Heart left ventricle (tissue), 16 donors: ENCODE measurements around the gene ZFAND2B. TPM values are rescaled to one million over a fixed set of nuclear protein-coding genes. Genes with fewer than 3 reads are reported as not detected.

Experiments used
- ATAC-seq, 4 donors: fragments of 200-7000 bp; cut with Tn5 transposase; one replicate each; pipeline ENCODE4 v1.9.1; 2020 to 2022; ENCODE audit warnings: moderate library complexity in 4 of 4, mild to moderate bottlenecking in 3 of 4, moderate number of reproducible peaks in 1 of 4
- DNase-seq, 5 donors: peaks; one replicate each; pipeline ENCODE4 v3.0.0-alpha.2; 2020
- H3K27ac ChIP-seq, 12 donors: fragments of 200-600 bp; sonication (generic) in 4 of 12; one replicate each; pipeline versions ENCODE4 v1.5.0 to v1.8.0; 2016 to 2022; ENCODE audit warnings: mild to moderate bottlenecking in 2 of 12
- H3K27me3 ChIP-seq, 9 donors: fragments of 200-600 bp; sonication (generic) in 2 of 9; one replicate each; pipeline versions ENCODE4 v1.5.1 to v1.8.0; 2016 to 2022; ENCODE audit warnings: mild to moderate bottlenecking in 3 of 9
- H3K36me3 ChIP-seq, 9 donors: fragments of 200-600 bp; sonication (generic) in 2 of 9; one replicate each; pipeline versions ENCODE4 v1.5.0 to v1.8.0; 2018 to 2022; ENCODE audit warnings: mild to moderate bottlenecking in 2 of 9
- H3K4me1 ChIP-seq, 12 donors: fragments of 200-600 bp; sonication (generic) in 4 of 12; one replicate each; pipeline versions ENCODE4 v1.5.0 to v1.8.0; 2016 to 2022; ENCODE audit warnings: mild to moderate bottlenecking in 3 of 12
- H3K4me3 ChIP-seq, 12 donors: fragments of 200-600 bp; sonication (generic) in 4 of 12; one replicate each; pipeline versions ENCODE4 v1.5.0 to v1.8.0; 2017 to 2022; ENCODE audit warnings: mild to moderate bottlenecking in 9 of 12, moderate library complexity in 4 of 12
- H3K9me3 ChIP-seq, 12 donors: fragments of 200-600 bp; sonication (generic) in 4 of 12; one replicate each; pipeline versions ENCODE4 v1.5.0 to v1.8.0; 2016 to 2022; ENCODE audit warnings: mild to moderate bottlenecking in 1 of 12
- POLR2A ChIP-seq, 2 donors: fragments of 450-650 bp; IDR thresholded peaks; one replicate each; pipeline ENCODE4 v1.6.1; 2017; ENCODE audit warnings: antibody characterized with exemption in 2 of 2, mild to moderate bottlenecking in 2 of 2, moderate library complexity in 2 of 2
- WGBS, 4 donors: extraction: QIAGEN DNeasy Blood & Tissue Kit in 2 of 4; methylation state at CpG; one replicate each; pipeline versions ENCODE4 v1.1.5 to v1.1.7; 2013 to 2018; 5-methylcytosine and 5-hydroxymethylcytosine counted together
- intact Hi-C, 10 donors: fragments of 100-400 bp; cut with DNase I; formaldehyde crosslinking; loops; one replicate each; pipeline versions ENCODE4 v1.11.1 to v1.14.2; 2022
- polyA plus RNA-seq, 2 donors: library from polyadenylated mRNA; stranded (reverse); fragments of 200-250 nt; gene quantifications; one replicate each; pipeline ENCODE4 v1.2.3, GENCODE V29; 2013
- total RNA-seq, 9 donors: library from RNA; depleted of rRNA in 2 of 9; stranded (reverse); fragments of >200 nt in 2 of 9; fragmentation: NEBNext Ultra II Directional in 3 of 9; extraction: Animal tissue kit (Norgen Biotek cat#: 25700) in 3 of 9; gene quantifications; one replicate each; pipeline versions ENCODE4 v1.1.0 to v1.2.4, GENCODE V29; 2016 to 2023
- TF ChIP-seq, protein P1 (sequence below), 12 donors: fragments of 200-600 bp; sonication (generic) in 4 of 12; IDR thresholded peaks; one replicate each; pipeline versions ENCODE4 v1.5.0 to v1.8.0; 2018 to 2022; ENCODE audit warnings: antibody characterized with exemption in 12 of 12, mild to moderate bottlenecking in 5 of 12
- donor health status: ischemic (EF 13 %, LVEDD 7.1; RV severe dilation, severe dysfunction).
- donor health status: healthy with polysubstance abuse.
- donor health status: DM: no; HTN: yes; CAD: no.
- donor health status: DM: no; HTN: no; CAD: no.
- donor health status: ischemic (EF 25% LVEDD 6.9; RV normal size, moderate dysfunction).
- donor health status: ischemic (EF 25% LVEDD 5.7; RV mildly dilated, moderate dysfunction).
- donor health status: healthy.
- donor health status: DM: yes; HTN: yes; CAD: no.
- donor health status: ischemic (EF 35%, LVEDD 5.7; RV mildly dilated, moderate dysfunction).
- donor health status: nonischemic (EF 11% LVEDD 7.7; RV severe dilation, severe dysfunction).
- donor health status: DM: yes; HTN: yes; CAD: no.
- donor health status: PGD.
- donor health status: ischemic (EF 29% LVEDD 5.4; RV normal size, mild dysfunction).
- donor health status: nonischemic (EF 23%, LVEDD 6.1; RV moderate dilation, normal function).

Gene ZFAND2B
- total and polyA plus RNA-seq, 11 donors, result 13.9 to 35.7 (median 23.5) TPM

DNA sequence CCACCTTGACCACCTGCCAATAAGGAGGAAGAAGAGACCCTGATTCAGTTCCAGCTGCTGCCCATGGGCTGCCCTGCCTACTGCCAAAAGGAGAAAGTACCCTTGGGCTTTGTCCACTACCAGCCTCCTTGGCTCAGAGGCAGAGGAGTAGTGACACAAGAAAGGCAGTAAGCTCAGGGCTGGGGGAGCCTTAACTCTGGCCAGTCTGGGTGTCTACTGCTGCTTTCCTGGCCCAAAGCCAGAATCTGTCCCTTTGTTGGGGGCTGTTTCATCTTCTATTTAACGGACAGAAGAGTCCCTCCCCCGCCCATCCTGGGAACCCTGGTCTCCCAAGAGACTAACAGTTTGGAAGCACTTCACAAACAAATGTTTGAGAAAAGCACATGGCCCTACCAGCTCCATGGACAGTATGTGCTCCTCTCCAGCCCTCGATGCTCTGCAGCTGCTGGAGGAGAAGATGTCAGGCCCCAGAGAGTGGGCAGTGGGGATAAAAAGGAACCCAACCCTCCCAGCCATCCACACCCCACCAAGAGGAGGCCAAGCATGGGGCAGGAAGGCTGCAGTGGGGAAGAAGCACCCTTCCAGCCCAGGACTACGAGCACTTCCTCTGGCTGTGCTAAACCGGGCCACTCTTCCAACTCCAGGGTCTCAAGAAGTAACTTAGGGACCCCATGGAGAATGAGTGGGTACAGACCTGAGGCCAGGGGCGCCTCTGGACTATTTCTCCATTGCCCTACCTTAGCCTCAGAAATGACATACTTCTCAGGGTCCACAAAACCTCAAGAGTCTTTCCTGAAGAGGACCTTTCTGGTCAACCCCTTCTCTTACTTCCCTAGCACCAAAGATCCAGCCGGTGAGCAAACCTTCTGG, 21.7 kb downstream of the ZFAND2B start:
- peak overlapping the region; percentile 80 to 92 (median 88) for H3K4me3 ChIP-seq
- DNase-seq (no peak), ATAC-seq (no peak)
- peak overlapping the region in 11 of 12 donors; percentile 95 to 99 (median 97) for H3K27ac ChIP-seq
- peaks cover 2 to 63% (median 54%) of the 10 kb centered on the region in 9 donors for H3K36me3 ChIP-seq
- intact Hi-C loops, result loop anchor here in 4 of 10 donors (2.0 to 10.0 kb wide), 4 partner anchors 51 to 69 kb away; partner anchors contain the start of genes CNPPD1 (in 2 of the 4), RETREG2 (in 1 of the 4) and SLC23A3 (in 1 of the 4)
- 14 to 46% (median 38%) methylated on average over 3 to 7 of the region's 7 CpGs for WGBS, 4 donors
- H3K4me1 ChIP-seq, result peaks cover 3 to 51% (median 26%) of the 10 kb centered on the region in 12 donors
- TF ChIP-seq POLR2A (IDR thresholded peaks at IDR 0.05), result no peak
- TF ChIP-seq, protein P1, sequence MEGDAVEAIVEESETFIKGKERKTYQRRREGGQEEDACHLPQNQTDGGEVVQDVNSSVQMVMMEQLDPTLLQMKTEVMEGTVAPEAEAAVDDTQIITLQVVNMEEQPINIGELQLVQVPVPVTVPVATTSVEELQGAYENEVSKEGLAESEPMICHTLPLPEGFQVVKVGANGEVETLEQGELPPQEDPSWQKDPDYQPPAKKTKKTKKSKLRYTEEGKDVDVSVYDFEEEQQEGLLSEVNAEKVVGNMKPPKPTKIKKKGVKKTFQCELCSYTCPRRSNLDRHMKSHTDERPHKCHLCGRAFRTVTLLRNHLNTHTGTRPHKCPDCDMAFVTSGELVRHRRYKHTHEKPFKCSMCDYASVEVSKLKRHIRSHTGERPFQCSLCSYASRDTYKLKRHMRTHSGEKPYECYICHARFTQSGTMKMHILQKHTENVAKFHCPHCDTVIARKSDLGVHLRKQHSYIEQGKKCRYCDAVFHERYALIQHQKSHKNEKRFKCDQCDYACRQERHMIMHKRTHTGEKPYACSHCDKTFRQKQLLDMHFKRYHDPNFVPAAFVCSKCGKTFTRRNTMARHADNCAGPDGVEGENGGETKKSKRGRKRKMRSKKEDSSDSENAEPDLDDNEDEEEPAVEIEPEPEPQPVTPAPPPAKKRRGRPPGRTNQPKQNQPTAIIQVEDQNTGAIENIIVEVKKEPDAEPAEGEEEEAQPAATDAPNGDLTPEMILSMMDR (IDR thresholded peaks at IDR 0.05), result no peak
- no peaks in the 10 kb centered on the region for H3K27me3 ChIP-seq
- H3K9me3 ChIP-seq, result no peaks in the 10 kb centered on the region

DNA sequence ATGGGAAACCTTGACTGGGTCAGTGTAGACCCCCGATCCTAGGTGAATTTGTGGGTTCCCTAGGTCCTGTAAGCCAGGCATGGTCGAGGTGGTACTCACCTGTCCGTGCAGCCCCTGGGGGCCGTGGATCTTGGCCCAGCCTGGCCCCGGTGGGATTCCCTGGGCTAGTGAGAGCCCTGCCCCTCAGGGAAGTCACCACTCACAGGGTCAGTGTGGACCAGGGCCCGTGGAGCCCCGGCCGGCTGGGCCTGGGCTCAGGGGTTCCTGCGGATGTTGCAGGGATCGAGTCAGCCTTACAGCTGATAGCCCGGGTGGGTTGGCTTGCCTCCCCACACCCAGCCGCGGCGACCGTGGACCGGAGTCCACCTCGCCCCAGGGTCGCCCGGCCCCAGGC, 22.3 kb downstream of the ZFAND2B start:
- Histone ChIP-seq H3K4me3 (peak overlapping the region; percentile 80 to 92 (median 88)), H3K36me3 (peaks cover 2 to 63% (median 54%) of the 10 kb centered on the region in 9 donors), H3K27ac (peak overlapping the region; percentile 93 to 99 (median 97)), H3K4me1 (peaks cover 3 to 51% (median 26%) of the 10 kb centered on the region in 12 donors), H3K9me3 (no peaks in the 10 kb centered on the region), H3K27me3 (no peaks in the 10 kb centered on the region)
- WGBS, 4 donors, result 2 to 6% (median 3%) methylated on average over 12 to 19 of the region's 19 CpGs
- intact Hi-C loops, result loop anchor here in 4 of 10 donors (1.0 to 10.0 kb wide), 6 partner anchors 16 to 68 kb away; partner anchors contain the start of genes CNPPD1 (in 2 of the 4), GLB1L (in 1 of the 4), RETREG2 (in 1 of the 4) and SLC23A3 (in 1 of the 4)
- TF ChIP-seq POLR2A (IDR thresholded peaks at IDR 0.05), result no peak
- DNase-seq, result no peak
- ATAC-seq, result no peak

GRCh38 chr2:219229305-219230058, 22.9 kb downstream of the ZFAND2B start, which contains the start of the genes ANKZF1 and ATG9A:
Gene ANKZF1 (plus strand): TSS chr2:219229806. CDS start chr2:219230258, 452 bp downstream.
Gene ATG9A (minus strand): TSS chr2:219229636. CDS start chr2:219228024, 1,612 bp downstream.
- peak within 1 kb of the TSS; percentile 80 to 92 (median 88) for H3K4me3 ChIP-seq
- H3K9me3 ChIP-seq, result no peaks in the 10 kb centered on the region
- peak within 1 kb of the TSS; percentile 93 to 99 (median 97) for H3K27ac ChIP-seq
- peaks cover 0 to 63% (median 54%) of the 10 kb centered on the region in 9 donors for H3K36me3 ChIP-seq
- DNase-seq (peak; percentile 98 to 100 (median 99)), ATAC-seq (peak; percentile 99)
- intact Hi-C loops, result loop anchor here in 4 of 10 donors (1.0 to 10.0 kb wide), 7 partner anchors 16 to 68 kb away; partner anchors contain the start of genes CNPPD1 (in 2 of the 4), GLB1L (in 1 of the 4), RETREG2 (in 1 of the 4) and SLC23A3 (in 1 of the 4)
- no peaks in the 10 kb centered on the region for H3K27me3 ChIP-seq
- TF ChIP-seq POLR2A (IDR thresholded peaks at IDR 0.05), result peak in 1 of 2 donors; percentile 85
- TF ChIP-seq, protein P1 (IDR thresholded peaks at IDR 0.05), result no peak
- WGBS, 4 donors, result 0 to 1% (median 0%) methylated on average over 17 to 80 of the region's 80 CpGs
- peaks cover 3 to 51% (median 26%) of the 10 kb centered on the region in 12 donors for H3K4me1 ChIP-seq

- TF ChIP-seq, protein P1 (IDR thresholded peaks at IDR 0.05), result no peak
- peaks cover 3 to 49% (median 26%) of the 10 kb centered on the region in 12 donors for H3K4me1 ChIP-seq
- no peaks in the 10 kb centered on the region for H3K9me3 ChIP-seq
- intact Hi-C loops, result loop anchor here in 1 of 10 donors (10.0 kb wide), 1 partner anchor 65 kb away; no protein-coding TSS in a partner anchor
- peak in 2 of 4 donors; percentile 12 to 32 for ATAC-seq
- DNase-seq, result peak in 1 of 5 donors; percentile 77
- 0 to 1% (median 0%) methylated on average over 22 to 24 of the region's 24 CpGs for WGBS, 4 donors
- no peaks in the 10 kb centered on the region for H3K27me3 ChIP-seq
- H3K27ac ChIP-seq, result peak overlapping the region; percentile 48 to 99 (median 97)
- H3K36me3 ChIP-seq, result peaks cover 0 to 63% (median 54%) of the 10 kb centered on the region in 9 donors
- H3K4me3 ChIP-seq, result peak overlapping the region; percentile 80 to 92 (median 88)
These were observed 23.5 kb downstream of the ZFAND2B start for GRCh38 chr2:219230059-219230540.
